Spleen (tissue), 11 donors: ENCODE results near the gene CMTM4. TPM values are rescaled to one million over a fixed set of nuclear protein-coding genes. Genes with fewer than 3 reads are reported as not detected.

ENCODE experiments used
- DNase-seq: peaks from one replicate; pipeline ENCODE4 v3.0.0-alpha.2; 2020
- H3K27ac ChIP-seq, 8 donors: fragments of 200-600 bp; sonication (generic) in 7 of 8; 1 replicate in 4 of 8; 2 replicates in 4 of 8; pipeline versions ENCODE4 v1.5.0 to v1.8.0; 2016 to 2021; ENCODE audit warnings: inconsistent platforms in 4 of 8, mild to moderate bottlenecking in 4 of 8, moderate library complexity in 1 of 8
- H3K27me3 ChIP-seq, 7 donors: fragments of 200-600 bp; sonication (generic) in 6 of 7; replicated peaks in 1 of 7; 1 replicate in 4 of 7; 2 replicates in 3 of 7; pipeline versions ENCODE4 v1.5.0 to v1.8.0; 2016 to 2021; ENCODE audit warnings: inconsistent platforms in 3 of 7, mild to moderate bottlenecking in 1 of 7
- H3K36me3 ChIP-seq, 6 donors: fragments of 200-600 bp; sonication (generic) in 5 of 6; 1 replicate in 4 of 6; 2 replicates in 2 of 6; pipeline versions ENCODE4 v1.5.0 to v1.8.0; 2016 to 2021; ENCODE audit warnings: inconsistent platforms in 2 of 6
- H3K4me1 ChIP-seq, 6 donors: fragments of 200-600 bp; sonication (generic) in 5 of 6; 1 replicate in 3 of 6; 2 replicates in 3 of 6; pipeline versions ENCODE4 v1.5.0 to v1.8.0; 2016 to 2021; ENCODE audit warnings: inconsistent platforms in 3 of 6
- H3K4me3 ChIP-seq, 8 donors: fragments of 200-600 bp; sonication (generic) in 7 of 8; 1 replicate in 4 of 8; 2 replicates in 4 of 8; pipeline versions ENCODE4 v1.5.0 to v1.8.0; 2016 to 2021; ENCODE audit warnings: inconsistent platforms in 4 of 8, mild to moderate bottlenecking in 4 of 8, moderate library complexity in 2 of 8
- H3K9me3 ChIP-seq, 8 donors: fragments of 200-600 bp; sonication (generic) in 7 of 8; 1 replicate in 4 of 8; 2 replicates in 4 of 8; pipeline versions ENCODE4 v1.5.0 to v1.8.0; 2016 to 2021; ENCODE audit warnings: inconsistent platforms in 4 of 8
- CTCF ChIP-seq, 11 experiments: fragments of 200-600 bp in 7 of 11; fragments of 450-650 bp in 4 of 11; sonication (generic) in 4 of 11; IDR thresholded peaks in 8 of 11; conservative IDR thresholded peaks in 3 of 11; 1 replicate in 7 of 11; 2 replicates in 4 of 11; pipeline versions ENCODE4 v1.4.0 to v1.8.0; 2016 to 2021; ENCODE audit warnings: antibody characterized with exemption in 11 of 11, inconsistent platforms in 4 of 11, mild to moderate bottlenecking in 1 of 11
- POLR2A ChIP-seq, 3 donors: fragments of 450-650 bp; IDR thresholded peaks; one replicate each; pipeline ENCODE4 v1.5.1; 2017; ENCODE audit warnings: antibody characterized with exemption in 3 of 3, mild to moderate bottlenecking in 1 of 3
- POLR2AphosphoS5 ChIP-seq, 3 donors: sonication (generic); formaldehyde crosslinking; IDR thresholded peaks; one replicate each; pipeline ENCODE4 v1.5.1; 2017; ENCODE audit warnings: antibody characterized with exemption in 3 of 3
- WGBS, 5 donors: extraction: QIAGEN DNeasy Blood & Tissue Kit in 3 of 5; methylation state at CpG; one replicate each; pipeline versions ENCODE4 v1.1.5 to v1.1.7; 2013 to 2018; 5-methylcytosine and 5-hydroxymethylcytosine counted together
- intact Hi-C: fragments of 100-400 bp; cut with DNase I; formaldehyde crosslinking; loops from one replicate; pipeline ENCODE4 v1.15.0; 2023; ENCODE audit warnings: low total_unique reads
- polyA plus RNA-seq, 3 donors: library from polyadenylated mRNA; stranded (reverse); fragments of 200-250 nt; gene quantifications; one replicate each; pipeline ENCODE4 v1.2.1, GENCODE V29; 2013
- total RNA-seq, 7 donors: library from RNA; depleted of rRNA in 3 of 7; stranded (reverse); fragments of >200 nt in 3 of 7; fragmentation: NEBNext Ultra II Directional in 4 of 7; extraction: Animal tissue kit (Norgen Biotek cat#: 25700) in 4 of 7; gene quantifications; one replicate each; pipeline versions ENCODE4 v1.1.0 to v1.2.1, GENCODE V29; 2016 to 2021
- donor health status: healthy with polysubstance abuse.
- donor health status: DM: no; HTN: no; CAD: no; lungs with moderate emphysema.
- donor health status: DM: no; HTN: no; CAD: no.
- donor health status: Bipolar disorder and iron deficiency.
- donor health status: healthy.
- donor health status: DM: no; HTN: no; CAD: no.
- donor health status: DM: yes; HTN: yes; CAD: no.

Gene CMTM4
- total and polyA plus RNA-seq, 10 donors, result 0.70 to 10.2 (median 5.7) TPM

DNA sequence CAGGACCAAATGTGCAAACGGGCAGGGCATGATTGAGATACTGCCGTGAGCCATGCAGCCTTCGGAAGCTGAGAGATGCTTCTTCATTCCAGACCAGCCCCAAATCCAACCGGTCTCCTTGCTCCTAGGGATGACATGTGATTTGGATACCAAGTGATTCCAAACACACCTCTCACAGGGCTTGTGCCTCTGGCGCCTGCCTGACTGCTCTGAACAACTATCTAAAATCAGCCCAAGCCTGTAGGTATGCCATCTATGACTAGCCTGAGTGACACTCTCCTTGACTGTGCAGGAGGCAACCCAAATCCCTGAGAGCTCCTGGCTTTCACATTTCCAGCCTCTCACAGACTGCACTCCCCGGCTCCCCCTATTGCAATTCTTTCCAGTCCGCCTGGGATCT is 34.6 kb upstream of the CMTM4 start:
- TF ChIP-seq CTCF (IDR thresholded peaks at IDR 0.05 in 8 of 11, conservative IDR thresholded peaks at IDR 0.05 in 3 of 11) (no peak), POLR2AphosphoS5 (IDR thresholded peaks at IDR 0.05) (no peak), POLR2A (IDR thresholded peaks at IDR 0.05) (no peak)
- peaks cover 12 to 99% (median 85%) of the 10 kb centered on the region in 6 donors for H3K36me3 ChIP-seq
- no peaks in the 10 kb centered on the region for H3K9me3 ChIP-seq
- 84 to 97% (median 90%) methylated on average over 7 of the region's 7 CpGs for WGBS, 5 donors
- no peak for DNase-seq
- H3K4me3 ChIP-seq, result no peak overlapping the region
- peaks cover 0 to 18% (median 9%) of the 10 kb centered on the region in 6 donors for H3K4me1 ChIP-seq
- no peaks in the 10 kb centered on the region for H3K27me3 ChIP-seq
- intact Hi-C loops, result loop anchor here (10.0 kb wide), 1 partner anchor 134 kb away; no protein-coding TSS in a partner anchor
- H3K27ac ChIP-seq, result no peak overlapping the region

- H3K9me3 ChIP-seq, result no peaks in the 10 kb centered on the region
- 64 to 80% (median 74%) methylated on average over 4 of the region's 4 CpGs for WGBS, 5 donors
- H3K4me1 ChIP-seq, result peaks cover 0 to 18% (median 9%) of the 10 kb centered on the region in 6 donors
- H3K36me3 ChIP-seq, result peaks cover 14 to 99% (median 85%) of the 10 kb centered on the region in 6 donors
- H3K27me3 ChIP-seq, result no peaks in the 10 kb centered on the region
- no peak for TF ChIP-seq POLR2AphosphoS5 (IDR thresholded peaks at IDR 0.05)
- TF ChIP-seq CTCF (IDR thresholded peaks at IDR 0.05 in 8 of 11, conservative IDR thresholded peaks at IDR 0.05 in 3 of 11), result no peak
- no peak for TF ChIP-seq POLR2A (IDR thresholded peaks at IDR 0.05)
- no peak overlapping the region for H3K4me3 ChIP-seq
- no peak for DNase-seq
- intact Hi-C loops, result no loop called here
- peak overlapping the region in 4 of 8 donors; percentile 1 to 41 (median 14) for H3K27ac ChIP-seq
Observed at GRCh38 chr16:66728804-66729203, 32.3 kb upstream of the CMTM4 start.

DNA sequence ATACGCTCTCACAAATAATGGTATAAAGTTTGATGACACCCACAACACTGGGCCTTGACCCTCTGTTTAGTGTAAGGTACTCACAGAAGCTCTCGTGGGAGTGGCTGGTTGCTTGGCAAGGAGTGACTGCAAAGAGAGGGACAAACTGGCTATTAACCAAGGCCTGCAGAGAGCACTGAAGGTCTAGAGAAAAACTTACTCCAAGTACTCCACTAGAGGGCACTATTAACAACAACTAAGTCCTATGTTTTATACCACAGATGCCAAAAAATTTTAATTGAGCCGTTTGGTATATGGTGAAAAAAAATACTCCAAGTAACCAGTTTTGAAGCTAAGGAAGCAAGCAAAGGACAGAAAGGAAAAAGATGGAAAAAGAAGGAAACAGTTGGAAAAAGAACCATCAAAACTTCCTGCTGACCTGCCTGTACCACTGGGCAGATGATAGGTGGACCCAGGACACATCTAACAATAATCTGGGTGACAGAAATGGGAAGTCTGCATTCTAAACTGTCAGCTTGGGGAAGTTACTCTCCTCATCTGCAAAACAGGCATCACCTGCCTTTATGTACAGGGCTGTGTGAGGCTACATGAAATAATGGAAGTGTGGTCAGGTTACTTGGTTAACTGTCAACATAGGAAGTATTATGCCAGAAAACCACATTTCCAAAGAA is 31.7 kb upstream of the CMTM4 start:
- Histone ChIP-seq H3K36me3 (peaks cover 14 to 99% (median 85%) of the 10 kb centered on the region in 6 donors), H3K9me3 (no peaks in the 10 kb centered on the region), H3K27ac (peak overlapping the region in 4 of 8 donors; percentile 1 to 41 (median 14)), H3K4me3 (no peak overlapping the region), H3K4me1 (peaks cover 0 to 18% (median 9%) of the 10 kb centered on the region in 6 donors), H3K27me3 (no peaks in the 10 kb centered on the region)
- TF ChIP-seq POLR2A (IDR thresholded peaks at IDR 0.05), result no peak
- TF ChIP-seq CTCF (IDR thresholded peaks at IDR 0.05 in 8 of 11, conservative IDR thresholded peaks at IDR 0.05 in 3 of 11), result peak; percentile 43 to 83 (median 70)
- WGBS, 5 donors, result 27 to 35% (median 34%) methylated on average over 3 of the region's 3 CpGs
- intact Hi-C loops, result no loop called here
- no peak for DNase-seq

DNA sequence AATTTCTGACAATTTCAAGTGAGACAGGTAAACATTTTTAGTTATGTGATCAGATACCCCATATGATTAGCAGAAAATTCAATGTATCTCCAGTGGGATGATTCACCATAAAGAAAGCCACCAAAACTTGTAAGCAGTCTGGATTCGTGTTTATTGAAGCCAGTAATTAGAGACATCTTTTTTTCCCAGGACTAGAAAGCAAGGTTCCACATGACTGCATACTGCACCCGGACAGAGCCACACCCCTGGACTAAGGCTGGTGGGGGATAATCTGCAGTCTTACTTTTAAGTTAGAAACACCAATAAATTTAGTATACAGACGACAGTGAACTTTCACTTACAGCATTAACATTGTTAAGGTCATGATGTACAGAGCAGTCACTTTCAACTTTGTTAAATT is 24.2 kb upstream of the CMTM4 start:
- Histone ChIP-seq H3K27ac (no peak overlapping the region), H3K9me3 (no peaks in the 10 kb centered on the region), H3K4me1 (peaks cover 0 to 9% (median 0%) of the 10 kb centered on the region in 6 donors), H3K27me3 (no peaks in the 10 kb centered on the region), H3K36me3 (peaks cover 6 to 82% (median 42%) of the 10 kb centered on the region in 6 donors), H3K4me3 (no peak overlapping the region)
- WGBS, 5 donors, result 72 to 91% (median 82%) methylated on average over 3 of the region's 3 CpGs
- DNase-seq, result no peak
- intact Hi-C loops, result no loop called here
- TF ChIP-seq POLR2AphosphoS5 (IDR thresholded peaks at IDR 0.05), result no peak
- no peak for TF ChIP-seq POLR2A (IDR thresholded peaks at IDR 0.05)
- TF ChIP-seq CTCF (IDR thresholded peaks at IDR 0.05 in 8 of 11, conservative IDR thresholded peaks at IDR 0.05 in 3 of 11), result no peak
